Measurements from ENCODE around the gene HOMER1. TPM values are rescaled to one million over a fixed set of nuclear protein-coding genes. Genes with fewer than 3 reads are reported as not detected.

Gene HOMER1
- total RNA-seq, 1 donor from 2014 or later = 41.6 TPM

DNA sequence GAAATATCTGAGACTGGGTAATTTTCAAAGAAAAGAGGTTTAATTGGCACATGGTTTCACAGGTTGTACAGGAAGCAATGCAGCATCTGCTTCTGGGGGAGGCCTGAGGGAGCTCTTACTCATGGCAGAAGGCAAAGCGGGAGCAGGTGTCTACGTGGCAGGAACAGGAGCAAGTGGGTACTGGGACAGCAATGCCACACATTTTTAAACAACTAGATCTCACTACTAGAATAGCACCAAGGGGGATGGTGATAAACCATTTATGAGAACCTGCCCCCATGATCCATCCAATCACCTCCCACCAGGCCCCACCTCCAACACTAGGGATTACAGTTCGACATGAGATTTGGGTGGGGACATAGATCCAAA is 47.6 kb upstream of the HOMER1 start:
- Mint-ChIP-seq H3K36me3 (no peaks in the 10 kb centered on the region), H3K27ac (no peak overlapping the region), H3K27me3 (ENCODE audit: insufficient read depth, low read depth) (no peaks in the 10 kb centered on the region), H3K4me3 (no peak overlapping the region), H3K9me3 (no peaks in the 10 kb centered on the region), H3K4me1 (peaks cover 32% of the 10 kb centered on the region)
- TF ChIP-seq CTCF (IDR thresholded peaks at IDR 0.05) = no peak
- TF ChIP-seq EZH2phosphoT487 (IDR thresholded peaks at IDR 0.05) = no peak
- no peak for TF ChIP-seq EZH2 (IDR thresholded peaks at IDR 0.05)
- no peak overlapping the region for H2AFZ ChIP-seq (replicated peaks)
- no peaks in the 10 kb centered on the region for H3K79me2 ChIP-seq (ENCODE audit: low read depth)
- H3K27me3 ChIP-seq = no peaks in the 10 kb centered on the region
- H3K9ac ChIP-seq = no peak overlapping the region
- no peak for DNase-seq (ENCODE audit: low spot score)
- H3K27ac ChIP-seq = no peak overlapping the region
- peaks cover 35% of the 10 kb centered on the region for H3F3A ChIP-seq (ENCODE audit: low read depth)
- H3K36me3 ChIP-seq = no peaks in the 10 kb centered on the region
- no peak overlapping the region for H3K4me2 ChIP-seq
- H3K4me1 ChIP-seq = peaks cover 36% of the 10 kb centered on the region
- H4K20me1 ChIP-seq (ENCODE audit: low read depth) = no peaks in the 10 kb centered on the region
- no peak overlapping the region for H3K4me3 ChIP-seq
- H3K9me3 ChIP-seq (ENCODE audit: low read depth) = no peaks in the 10 kb centered on the region

DNA sequence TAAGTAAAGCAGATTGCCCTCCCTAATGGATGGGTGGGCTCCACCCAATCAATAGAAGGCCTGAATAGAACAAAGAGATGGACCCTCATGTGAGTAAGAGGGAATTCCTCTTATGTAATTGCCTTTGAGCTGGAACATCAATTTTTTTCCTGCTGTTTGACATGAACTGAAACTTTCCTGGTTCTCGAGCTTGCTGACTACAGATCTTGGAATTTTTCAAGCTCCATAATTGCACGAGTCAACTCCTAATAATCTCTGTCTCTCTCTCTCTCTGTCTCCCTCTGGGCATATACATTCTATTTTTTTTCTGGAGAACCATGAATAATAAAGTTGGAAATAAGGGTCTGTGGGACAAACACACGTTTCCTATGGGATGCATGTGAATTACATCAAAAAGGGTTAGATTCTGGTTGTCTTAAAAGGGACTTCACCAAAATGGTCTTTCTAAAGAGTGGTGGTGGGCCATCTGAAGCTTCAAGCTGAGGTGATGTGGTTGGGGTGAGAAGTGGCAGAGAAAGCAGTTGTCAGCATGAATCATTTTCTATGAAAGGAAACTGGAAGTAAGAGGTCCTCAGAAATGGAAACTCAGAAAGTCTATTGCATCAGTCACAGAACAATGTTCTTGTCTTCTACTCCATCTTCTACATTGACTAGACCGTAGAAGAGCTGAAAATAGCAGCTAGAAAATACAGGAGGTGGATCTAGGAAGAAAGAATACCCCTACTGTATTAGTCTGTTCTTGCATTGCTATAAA is 47.0 kb upstream of the HOMER1 start:
- Histone ChIP-seq H3K4me1 (peaks cover 36% of the 10 kb centered on the region), H3K9me3 (ENCODE audit: low read depth) (no peaks in the 10 kb centered on the region), H3K79me2 (ENCODE audit: low read depth) (no peaks in the 10 kb centered on the region), H3K9ac (no peak overlapping the region), H2AFZ (replicated peaks) (no peak overlapping the region), H3K27ac (no peak overlapping the region), H3K36me3 (no peaks in the 10 kb centered on the region), H3K27me3 (no peaks in the 10 kb centered on the region), H4K20me1 (ENCODE audit: low read depth) (no peaks in the 10 kb centered on the region), H3F3A (ENCODE audit: low read depth) (peaks cover 35% of the 10 kb centered on the region), H3K4me3 (no peak overlapping the region), H3K4me2 (no peak overlapping the region)
- TF ChIP-seq EZH2 (IDR thresholded peaks at IDR 0.05) (no peak), CTCF (IDR thresholded peaks at IDR 0.05) (no peak), EZH2phosphoT487 (IDR thresholded peaks at IDR 0.05) (no peak)
- Mint-ChIP-seq H3K36me3 (no peaks in the 10 kb centered on the region), H3K27ac (no peak overlapping the region), H3K4me3 (no peak overlapping the region), H3K4me1 (peaks cover 32% of the 10 kb centered on the region), H3K9me3 (no peaks in the 10 kb centered on the region), H3K27me3 (ENCODE audit: insufficient read depth, low read depth) (no peaks in the 10 kb centered on the region)
- DNase-seq (ENCODE audit: low spot score) = no peak

- Histone ChIP-seq H3K79me2 (ENCODE audit: low read depth) (no peaks in the 10 kb centered on the region), H2AFZ (replicated peaks) (peak overlapping the region; percentile 4)
- no peak for TF ChIP-seq CTCF (IDR thresholded peaks at IDR 0.05)
- no peak for TF ChIP-seq EZH2phosphoT487 (IDR thresholded peaks at IDR 0.05)
- no peak for TF ChIP-seq EZH2 (IDR thresholded peaks at IDR 0.05)
Measured at GRCh38 chr5:79555418-79555817, 41.5 kb upstream of the HOMER1 start.

More at GRCh38 chr5:79555418-79555817, 41.5 kb upstream of the HOMER1 start:
- no peaks in the 10 kb centered on the region for H3F3A ChIP-seq (ENCODE audit: low read depth)
- Mint-ChIP-seq H3K4me1 (no peaks in the 10 kb centered on the region), H3K27me3 (ENCODE audit: insufficient read depth, low read depth) (no peaks in the 10 kb centered on the region), H3K27ac (no peak overlapping the region), H3K4me3 (no peak overlapping the region), H3K9me3 (no peaks in the 10 kb centered on the region), H3K36me3 (no peaks in the 10 kb centered on the region)
- no peaks in the 10 kb centered on the region for H3K9me3 ChIP-seq (ENCODE audit: low read depth)
- H3K9ac ChIP-seq = no peak overlapping the region
- no peak overlapping the region for H3K27ac ChIP-seq
- DNase-seq (ENCODE audit: low spot score) = no peak
- no peaks in the 10 kb centered on the region for H3K4me1 ChIP-seq
- H3K36me3 ChIP-seq = no peaks in the 10 kb centered on the region
- H3K27me3 ChIP-seq = no peaks in the 10 kb centered on the region
- H4K20me1 ChIP-seq (ENCODE audit: low read depth) = no peaks in the 10 kb centered on the region
- no peak overlapping the region for H3K4me3 ChIP-seq
- H3K4me2 ChIP-seq = no peak overlapping the region
